Stimulated activated CD4-positive, alpha-beta T cell treated with anti-CD3 and anti-CD28 coated beads, TNF-alpha, amount 100 ng/mL, for 24 hours (primary cell): Measurements from ENCODE around the gene ZNF429.
"Not testable (repeated sequence)": the region's sequence is repeated elsewhere in the genome, so short reads cannot be mapped to it uniquely, and the experiment has no call there.

Experiments
- DNase-seq, 3 experiments: peaks; one replicate each; pipeline ENCODE4 v3.0.0-alpha.2; 2020; ENCODE audit warnings: low read depth in 3 of 3

Gene ZNF429

GRCh38 chr19:21590867-21591266 lies 85.5 kb downstream of the ZNF429 start:
- no peak for DNase-seq

GRCh38 chr19:21593008-21593481 lies 87.6 kb downstream of the ZNF429 start:
- no peak for DNase-seq

GRCh38 chr19:21593502-21593901 lies 88.1 kb downstream of the ZNF429 start:
- no peak for DNase-seq

- no peak for DNase-seq
Observed at GRCh38 chr19:21593934-21594820, 88.8 kb downstream of the ZNF429 start.

- no peak for DNase-seq
Observed at GRCh38 chr19:21595185-21595584, 89.8 kb downstream of the ZNF429 start.

- DNase-seq = no peak
Observed at GRCh38 chr19:21602082-21602658, 96.8 kb downstream of the ZNF429 start.

- not testable (repeated sequence) for DNase-seq
Observed at GRCh38 chr19:21602659-21603430, 97.4 kb downstream of the ZNF429 start.

GRCh38 chr19:21603431-21604231 lies 98.2 kb downstream of the ZNF429 start:
- no peak for DNase-seq

GRCh38 chr19:21604351-21604926 lies 99.0 kb downstream of the ZNF429 start:
- DNase-seq = no peak
